Naive thymus-derived CD4-positive, alpha-beta T cell (primary cell): Measurements from ENCODE around the gene TIMP3. TPM values are rescaled to one million over a fixed set of nuclear protein-coding genes. Genes with fewer than 3 reads are reported as not detected.

Experiments used
- ATAC-seq: fragments of 150-1000 bp; cut with Tn5 transposase; 2 replicates; pipeline ENCODE4 v1.10.0; 2021; ENCODE audit warnings: mild to moderate bottlenecking, moderate library complexity
- CTCF ChIA-PET: fragments of 350-600 bp; sonication (Branson Sonifier 250); formaldehyde crosslinking; loops from one replicate; lab custom pipeline; 2021; ENCODE audit warnings: antibody characterized with exemption; lab: Charles Lee
- POLR2A ChIA-PET: fragments of 350-600 bp; sonication (Branson Sonifier 250); formaldehyde crosslinking; loops from one replicate; lab custom pipeline; 2021; ENCODE audit warnings: antibody characterized with exemption, inconsistent platforms; lab: Charles Lee
- DNase-seq, 9 donors: peaks; one replicate each; pipeline versions ENCODE4 v3.0.0 to v3.0.0-alpha.2; 2020 to 2022; ENCODE audit warnings: mixed read lengths in 1 of 9
- H3K27ac ChIP-seq: one replicate; pipeline ENCODE4 v1.7.0; 2013; ENCODE audit warnings: mild to moderate bottlenecking, low read depth, low read length, moderate library complexity
- H3K27me3 ChIP-seq, 2 donors: one replicate each; pipeline ENCODE4 v1.7.0; 2013; ENCODE audit warnings: low read length in 2 of 2, mild to moderate bottlenecking in 2 of 2, moderate library complexity in 2 of 2; ENCODE audit not compliant: control insufficient read depth in 2 of 2, insufficient read depth in 2 of 2
- H3K36me3 ChIP-seq, 3 experiments: 1 replicate in 2 of 3; 2 replicates in 1 of 3; pipeline ENCODE4 v1.7.0; 2013; ENCODE audit warnings: low read length in 3 of 3, mild to moderate bottlenecking in 3 of 3, moderate library complexity in 1 of 3; ENCODE audit not compliant: insufficient read depth in 3 of 3, control insufficient read depth in 2 of 3
- H3K4me1 ChIP-seq, 2 donors: one replicate each; pipeline ENCODE4 v1.7.0; 2013; ENCODE audit warnings: low read length in 2 of 2, mild to moderate bottlenecking in 2 of 2, moderate library complexity in 1 of 2; ENCODE audit not compliant: control insufficient read depth in 2 of 2, insufficient read depth in 2 of 2
- H3K4me3 ChIP-seq: 2 replicates; pipeline ENCODE4 v1.7.0; 2013; ENCODE audit warnings: mild to moderate bottlenecking, low read length
- H3K9me3 ChIP-seq, 3 experiments: 1 replicate in 2 of 3; 2 replicates in 1 of 3; pipeline ENCODE4 v1.7.0; 2013; ENCODE audit warnings: low read length in 3 of 3; ENCODE audit not compliant: control insufficient read depth in 2 of 3
- H3K27ac Mint-ChIP-seq, 9 donors: one replicate each; pipeline ENCODE4 v1.8.0; 2020 to 2022; ENCODE audit warnings: mixed read lengths in 9 of 9, mild to moderate bottlenecking in 8 of 9, moderate library complexity in 5 of 9, inconsistent platforms in 2 of 9
- H3K27me3 Mint-ChIP-seq, 5 donors: one replicate each; pipeline ENCODE4 v1.8.0; 2021 to 2022; ENCODE audit warnings: mixed read lengths in 5 of 5, mild to moderate bottlenecking in 1 of 5
- H3K36me3 Mint-ChIP-seq, 5 donors: one replicate each; pipeline ENCODE4 v1.8.0; 2020 to 2022; ENCODE audit warnings: mixed read lengths in 5 of 5, mild to moderate bottlenecking in 3 of 5, inconsistent platforms in 1 of 5
- H3K4me1 Mint-ChIP-seq, 7 donors: one replicate each; pipeline ENCODE4 v1.8.0; 2020 to 2022; ENCODE audit warnings: mixed read lengths in 7 of 7, mild to moderate bottlenecking in 3 of 7, inconsistent platforms in 1 of 7
- H3K4me3 Mint-ChIP-seq, 10 donors: one replicate each; pipeline ENCODE4 v1.8.0; 2020 to 2022; ENCODE audit warnings: mild to moderate bottlenecking in 10 of 10, mixed read lengths in 10 of 10, moderate library complexity in 6 of 10, inconsistent platforms in 2 of 10
- H3K9me3 Mint-ChIP-seq, 11 donors: one replicate each; pipeline ENCODE4 v1.8.0; 2020 to 2022; ENCODE audit warnings: mixed read lengths in 11 of 11, mild to moderate bottlenecking in 4 of 11, inconsistent platforms in 1 of 11, moderate library complexity in 1 of 11
- intact Hi-C, 2 donors: fragments of 100-400 bp; cut with micrococcal nuclease; formaldehyde crosslinking; loops; one replicate each; pipeline ENCODE4 v1.15.1; 2023
- polyA plus RNA-seq, 2 donors: library from polyadenylated mRNA; unstranded; fragments of 300-500 nt; fragmentation: Illumina TruSeq; gene quantifications; one replicate each; pipeline ENCODE4 v1.2.3, GENCODE V29; 2021
- total RNA-seq, 6 experiments: library from RNA in 5 of 6; stranded (reverse) in 5 of 6; gene quantifications; 1 replicate in 5 of 6; 2 replicates in 1 of 6; pipeline ENCODE4 v1.2.3 and lab custom pipeline; 2021 to 2026

The TIMP3 gene
- total and polyA plus RNA-seq, 7 experiments from 2014 or later, result 0.05 to 0.95 (median 0.37) TPM; not detected in 3

GRCh38 chr22:32820131-32821119, 18.9 kb downstream of the TIMP3 start:
- Histone ChIP-seq H3K36me3 (no peaks in the 10 kb centered on the region), H3K9me3 (no peaks in the 10 kb centered on the region), H3K27ac (no peak overlapping the region), H3K4me3 (no peak overlapping the region), H3K27me3 (no peaks in the 10 kb centered on the region), H3K4me1 (no peaks in the 10 kb centered on the region)
- ATAC-seq (no peak), DNase-seq (no peak)
- Mint-ChIP-seq H3K9me3 (no peaks in the 10 kb centered on the region), H3K4me1 (peaks cover 0 to 1% (median 0%) of the 10 kb centered on the region in 7 donors), H3K36me3 (no peaks in the 10 kb centered on the region), H3K4me3 (no peak overlapping the region), H3K27ac (no peak overlapping the region), H3K27me3 (peaks cover 0 to 12% (median 5%) of the 10 kb centered on the region in 5 donors)
- intact Hi-C loops, result no loop called here
- ChIA-PET POLR2A (no interaction called here), CTCF (no interaction called here)

GRCh38 chr22:32822179-32822877, 20.8 kb downstream of the TIMP3 start:
- Mint-ChIP-seq H3K27ac (no peak overlapping the region), H3K36me3 (no peaks in the 10 kb centered on the region), H3K9me3 (no peaks in the 10 kb centered on the region), H3K27me3 (peaks cover 0 to 12% (median 5%) of the 10 kb centered on the region in 5 donors), H3K4me1 (peaks cover 0 to 1% (median 0%) of the 10 kb centered on the region in 7 donors), H3K4me3 (no peak overlapping the region)
- ChIA-PET CTCF (no interaction called here), POLR2A (no interaction called here)
- no peak for ATAC-seq
- Histone ChIP-seq H3K9me3 (no peaks in the 10 kb centered on the region), H3K4me3 (no peak overlapping the region), H3K36me3 (no peaks in the 10 kb centered on the region), H3K4me1 (no peaks in the 10 kb centered on the region), H3K27me3 (no peaks in the 10 kb centered on the region), H3K27ac (no peak overlapping the region)
- no peak for DNase-seq
- intact Hi-C loops, result no loop called here

DNA sequence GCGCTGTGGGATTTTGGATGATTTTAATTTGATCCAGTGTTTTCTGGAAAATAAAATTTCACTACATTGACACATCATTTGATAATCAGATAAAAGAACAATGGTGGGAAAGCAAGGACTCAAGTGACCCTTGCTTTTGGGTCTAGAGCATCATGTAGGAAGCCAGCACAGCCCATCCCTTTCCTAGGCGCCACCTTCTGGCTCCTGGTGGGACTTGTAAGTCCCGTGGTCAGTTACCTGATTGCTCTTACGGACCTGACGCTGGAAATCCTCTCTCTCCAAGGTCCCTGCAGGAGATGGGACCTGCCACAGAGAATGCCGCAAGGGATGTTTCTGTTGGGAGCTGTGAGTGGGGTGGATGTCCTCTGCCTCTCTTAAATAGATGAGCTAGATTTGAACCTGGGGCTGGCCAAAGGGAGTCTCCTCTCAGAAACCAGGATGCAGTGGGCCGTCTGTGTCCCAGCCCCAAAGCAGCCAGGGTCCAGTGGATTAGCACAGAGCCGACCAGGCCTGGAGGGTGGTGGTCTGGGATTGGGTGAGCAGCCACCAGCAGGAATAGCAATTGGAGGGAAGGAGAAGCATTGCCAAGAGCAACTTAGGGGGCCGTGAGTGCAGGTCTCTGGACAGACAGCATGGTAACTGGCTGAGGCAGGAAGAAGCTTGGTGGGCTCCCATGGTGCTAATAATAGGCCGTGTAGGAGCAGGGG, 21.7 kb downstream of the TIMP3 start:
- POLR2A ChIA-PET, result no interaction called here
- Histone ChIP-seq H3K36me3 (no peaks in the 10 kb centered on the region), H3K9me3 (no peaks in the 10 kb centered on the region), H3K27ac (no peak overlapping the region), H3K4me3 (no peak overlapping the region), H3K4me1 (no peaks in the 10 kb centered on the region), H3K27me3 (no peaks in the 10 kb centered on the region)
- CTCF ChIA-PET, result no interaction called here
- no peak for ATAC-seq
- DNase-seq, result no peak
- intact Hi-C loops, result no loop called here
- no peak overlapping the region for H3K27ac Mint-ChIP-seq
- no peaks in the 10 kb centered on the region for H3K36me3 Mint-ChIP-seq
- H3K4me1 Mint-ChIP-seq, result peaks cover 0 to 1% (median 0%) of the 10 kb centered on the region in 7 donors
- H3K4me3 Mint-ChIP-seq, result no peak overlapping the region
- H3K9me3 Mint-ChIP-seq, result no peaks in the 10 kb centered on the region
- H3K27me3 Mint-ChIP-seq, result peaks cover 0 to 12% (median 5%) of the 10 kb centered on the region in 5 donors

DNA sequence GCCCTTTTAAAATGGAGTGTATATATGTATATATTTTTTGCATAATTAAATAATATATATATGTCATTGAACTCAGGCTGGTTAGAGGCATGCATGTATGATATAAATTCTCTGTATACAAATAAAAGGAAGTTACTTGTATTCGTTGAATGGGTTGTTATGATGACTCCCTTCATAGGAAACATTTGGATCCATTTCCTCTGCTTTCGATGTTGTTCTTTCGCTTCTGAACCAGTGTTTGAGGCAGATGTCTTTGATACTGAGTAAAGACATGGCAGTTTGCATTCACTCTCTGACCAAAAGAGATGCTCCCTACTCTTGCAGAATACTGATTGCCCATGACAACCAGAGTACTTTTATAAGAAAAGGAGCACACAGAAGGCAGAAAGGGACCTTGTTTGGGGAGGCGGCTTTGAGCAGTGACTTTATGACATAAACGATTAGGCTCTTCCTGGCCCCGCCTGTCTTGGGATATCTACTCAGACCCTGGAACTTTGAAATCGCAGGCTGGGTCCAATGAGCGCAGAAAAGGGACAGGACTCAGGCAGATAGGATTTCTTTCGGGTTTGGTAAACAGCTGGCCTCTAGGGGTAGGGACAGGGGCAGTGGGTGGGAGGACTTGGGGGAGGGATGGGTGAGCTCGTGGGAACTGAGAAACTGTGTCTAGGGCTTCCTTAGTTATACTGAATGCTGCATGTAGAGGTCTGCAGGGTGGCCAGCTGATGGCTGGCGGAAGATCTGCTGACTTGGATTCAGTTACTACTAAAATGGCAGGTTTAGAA, 23.2 kb downstream of the TIMP3 start:
- no peak overlapping the region for H3K4me3 Mint-ChIP-seq
- Histone ChIP-seq H3K36me3 (no peaks in the 10 kb centered on the region), H3K27me3 (no peaks in the 10 kb centered on the region), H3K9me3 (no peaks in the 10 kb centered on the region), H3K4me3 (no peak overlapping the region), H3K4me1 (no peaks in the 10 kb centered on the region), H3K27ac (no peak overlapping the region)
- ATAC-seq (no peak), DNase-seq (no peak)
- POLR2A ChIA-PET, result no interaction called here
- H3K27me3 Mint-ChIP-seq, result peaks cover 0 to 12% (median 5%) of the 10 kb centered on the region in 5 donors
- H3K36me3 Mint-ChIP-seq, result no peaks in the 10 kb centered on the region
- CTCF ChIA-PET, result no interaction called here
- H3K4me1 Mint-ChIP-seq, result peaks cover 0 to 1% (median 0%) of the 10 kb centered on the region in 7 donors
- intact Hi-C loops, result no loop called here
- H3K9me3 Mint-ChIP-seq, result no peaks in the 10 kb centered on the region
- H3K27ac Mint-ChIP-seq, result no peak overlapping the region

- intact Hi-C loops, result no loop called here
- POLR2A ChIA-PET, result no interaction called here
- no peaks in the 10 kb centered on the region for H3K27me3 ChIP-seq
- DNase-seq, result no peak
- H3K36me3 ChIP-seq, result no peaks in the 10 kb centered on the region
- no peak overlapping the region for H3K4me3 Mint-ChIP-seq
- ATAC-seq, result no peak
- no peak overlapping the region for H3K27ac Mint-ChIP-seq
- no peaks in the 10 kb centered on the region for H3K9me3 Mint-ChIP-seq
- no peaks in the 10 kb centered on the region for H3K4me1 ChIP-seq
- H3K27me3 Mint-ChIP-seq, result peaks cover 0 to 12% (median 5%) of the 10 kb centered on the region in 5 donors
- no peak overlapping the region for H3K4me3 ChIP-seq
- CTCF ChIA-PET, result no interaction called here
- no peaks in the 10 kb centered on the region for H3K9me3 ChIP-seq
- no peaks in the 10 kb centered on the region for H3K36me3 Mint-ChIP-seq
- no peak overlapping the region for H3K27ac ChIP-seq
- peaks cover 0 to 8% (median 7%) of the 10 kb centered on the region in 7 donors for H3K4me1 Mint-ChIP-seq
Observed at GRCh38 chr22:32826537-32826936, 25.0 kb downstream of the TIMP3 start.

GRCh38 chr22:32827049-32827602, 25.6 kb downstream of the TIMP3 start:
- no peak overlapping the region for H3K4me3 ChIP-seq
- no peaks in the 10 kb centered on the region for H3K9me3 ChIP-seq
- H3K27ac ChIP-seq, result no peak overlapping the region
- DNase-seq, result no peak
- no peak overlapping the region for H3K27ac Mint-ChIP-seq
- no peak overlapping the region for H3K4me3 Mint-ChIP-seq
- H3K36me3 ChIP-seq, result no peaks in the 10 kb centered on the region
- H3K9me3 Mint-ChIP-seq, result no peaks in the 10 kb centered on the region
- ChIA-PET CTCF (no interaction called here), POLR2A (no interaction called here)
- no peaks in the 10 kb centered on the region for H3K27me3 ChIP-seq
- intact Hi-C loops, result no loop called here
- ATAC-seq, result no peak
- H3K27me3 Mint-ChIP-seq, result peaks cover 0 to 12% (median 5%) of the 10 kb centered on the region in 5 donors
- H3K4me1 ChIP-seq, result no peaks in the 10 kb centered on the region
- H3K4me1 Mint-ChIP-seq, result peaks cover 3 to 14% (median 13%) of the 10 kb centered on the region in 7 donors
- H3K36me3 Mint-ChIP-seq, result no peaks in the 10 kb centered on the region
